ENCODE results near the gene ZBTB18. TPM values are rescaled to one million over a fixed set of nuclear protein-coding genes. Genes with fewer than 3 reads are reported as not detected.
"Not testable (repeated sequence)": the region's sequence is repeated elsewhere in the genome, so short reads cannot be mapped to it uniquely, and the experiment has no call there.

The ZBTB18 gene
- total RNA-seq, 1 donor = 12.1 TPM

DNA sequence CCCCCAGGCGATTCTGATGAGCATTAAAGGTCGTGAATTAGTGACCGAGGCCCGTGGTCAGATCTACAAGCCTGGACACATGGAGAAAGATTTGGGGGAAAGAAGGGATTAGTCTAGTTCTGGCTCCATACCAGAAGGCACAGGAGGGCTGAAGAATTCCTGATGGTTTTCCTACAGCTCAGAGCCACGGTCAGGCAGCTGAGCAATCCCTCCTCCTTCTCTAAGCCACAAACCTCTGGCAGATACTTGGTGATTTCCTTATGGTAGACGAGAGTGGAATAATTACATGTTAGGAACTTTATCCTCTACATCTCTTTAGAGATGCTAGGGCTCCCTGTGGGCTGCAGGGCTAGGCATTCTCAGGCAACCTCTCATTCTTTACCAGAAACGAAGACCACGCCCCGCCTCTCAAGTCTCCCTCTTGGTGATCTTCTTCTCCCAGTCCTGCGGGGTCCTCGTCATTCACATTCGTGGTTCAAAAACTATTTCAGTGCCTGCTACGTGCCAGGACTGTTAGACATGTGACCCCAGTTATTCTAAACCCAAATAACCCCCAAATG is 20.5 kb upstream of the ZBTB18 start:
- TF ChIP-seq CTCF (IDR thresholded peaks at IDR 0.05; ENCODE audit: insufficient read depth, low read depth, low read length) = no peak
- DNase-seq (ENCODE audit: low read depth) = no peak
- no peak overlapping the region for H3K4me3 ChIP-seq (ENCODE audit: low read depth, low read length)

- no peak for TF ChIP-seq CTCF (IDR thresholded peaks at IDR 0.05; ENCODE audit: insufficient read depth, low read depth, low read length)
- no peak overlapping the region for H3K4me3 ChIP-seq (ENCODE audit: low read depth, low read length)
- DNase-seq (ENCODE audit: low read depth) = no peak
These were observed 15.7 kb upstream of the ZBTB18 start for GRCh38 chr1:244035358-244035757.

DNA sequence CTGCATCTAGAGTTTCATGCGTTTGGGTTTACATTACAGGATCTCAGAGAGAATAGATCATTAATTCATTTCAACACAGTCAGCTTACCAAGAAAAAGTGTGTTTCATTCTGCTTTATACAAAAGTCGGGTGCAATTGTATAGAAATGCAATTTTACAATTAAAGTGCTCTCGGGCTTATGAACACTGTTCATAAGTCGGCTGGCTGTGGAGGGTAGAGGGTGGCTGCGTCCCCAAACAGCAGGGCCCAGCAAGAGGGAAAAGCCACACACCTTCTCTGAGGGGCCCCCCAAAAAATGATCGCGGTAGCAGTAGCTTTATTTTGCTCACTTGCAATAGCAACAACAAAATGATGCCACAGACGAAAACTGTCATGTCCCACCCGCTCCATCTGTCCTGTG is 13.8 kb upstream of the ZBTB18 start:
- no peak for DNase-seq (ENCODE audit: low read depth)
- no peak overlapping the region for H3K4me3 ChIP-seq (ENCODE audit: low read depth, low read length)
- no peak for TF ChIP-seq CTCF (IDR thresholded peaks at IDR 0.05; ENCODE audit: insufficient read depth, low read depth, low read length)

- peak; percentile 8 for DNase-seq (ENCODE audit: low read depth)
- no peak overlapping the region for H3K4me3 ChIP-seq (ENCODE audit: low read depth, low read length)
- no peak for TF ChIP-seq CTCF (IDR thresholded peaks at IDR 0.05; ENCODE audit: insufficient read depth, low read depth, low read length)
These were observed 9.5 kb upstream of the ZBTB18 start for GRCh38 chr1:244041466-244042120.

DNA sequence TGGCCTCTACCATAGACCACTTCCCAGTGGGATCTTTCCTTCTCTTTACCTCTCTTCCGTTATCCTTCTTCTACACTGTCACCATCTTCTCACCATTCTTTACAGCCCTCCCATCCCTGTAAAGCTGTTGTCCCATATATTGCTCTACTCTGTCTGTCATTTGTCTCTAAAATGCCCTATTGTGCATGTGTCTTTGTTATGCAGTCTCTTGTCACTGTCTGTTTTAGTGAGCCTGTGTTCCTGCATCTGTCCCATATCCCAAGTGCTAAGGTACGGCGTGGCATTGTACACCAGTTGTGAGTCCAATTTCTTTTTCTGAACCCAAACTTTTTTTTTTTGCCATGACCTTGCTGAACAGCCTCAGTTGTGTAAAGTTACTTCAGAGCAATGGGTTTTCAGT is 8.8 kb upstream of the ZBTB18 start:
- DNase-seq (ENCODE audit: low read depth) = no peak
- no peak overlapping the region for H3K4me3 ChIP-seq (ENCODE audit: low read depth, low read length)
- TF ChIP-seq CTCF (IDR thresholded peaks at IDR 0.05; ENCODE audit: insufficient read depth, low read depth, low read length) = no peak

DNA sequence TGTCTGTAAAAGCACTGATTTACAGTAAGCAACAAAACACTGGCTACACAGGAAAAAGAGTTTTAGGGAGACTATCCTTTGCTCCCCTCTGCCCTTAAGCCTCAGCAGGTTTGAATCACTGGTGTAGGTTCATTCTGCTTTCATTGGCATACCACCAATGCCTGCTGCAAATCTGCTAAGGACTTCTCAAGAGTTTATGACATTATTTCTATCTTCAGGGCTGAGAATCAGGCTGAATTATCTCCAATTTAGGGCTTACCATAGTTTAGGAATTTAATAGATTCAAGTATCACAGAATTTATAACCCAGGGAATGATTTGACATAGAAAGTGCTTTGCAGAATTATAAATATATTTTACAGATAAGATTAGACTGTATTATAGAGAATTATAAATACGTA is 6.7 kb upstream of the ZBTB18 start:
- no peak overlapping the region for H3K4me3 ChIP-seq (ENCODE audit: low read depth, low read length)
- TF ChIP-seq CTCF (IDR thresholded peaks at IDR 0.05; ENCODE audit: insufficient read depth, low read depth, low read length) = no peak
- no peak for DNase-seq (ENCODE audit: low read depth)

DNA sequence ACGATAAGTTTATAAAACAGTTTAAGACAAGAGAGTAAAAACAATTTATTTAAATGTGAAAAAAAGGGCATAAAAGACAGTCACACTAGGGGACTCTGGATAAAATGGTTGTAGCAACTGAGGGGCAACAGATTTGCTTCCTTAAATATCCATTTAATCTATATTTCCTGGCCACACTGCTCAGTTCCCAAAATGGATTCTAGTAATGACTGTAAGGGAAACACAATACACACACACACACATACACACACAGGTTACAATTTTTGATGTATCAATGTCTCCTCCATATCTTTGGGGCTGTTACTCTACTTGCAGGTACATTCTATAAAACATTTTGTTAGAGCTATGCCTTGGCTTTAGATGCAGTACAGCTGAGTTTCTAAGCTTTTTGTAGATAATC is 4.8 kb upstream of the ZBTB18 start:
- DNase-seq (ENCODE audit: low read depth); H3K4me3 ChIP-seq (ENCODE audit: low read depth, low read length): not testable (repeated sequence)

All from fibroblast of villous mesenchyme (primary cell).